Measurements from ENCODE around the gene FGFRL1.

Gene FGFRL1

GRCh38 chr4:1003271-1004070, 8.0 kb upstream of the FGFRL1 start:
- peak overlapping the region; percentile 44; the same call in 1 of the 2 replicates for H3K9ac ChIP-seq (ENCODE audit: low read depth, low read length)
- no peaks in the 10 kb centered on the region for H3K4me1 ChIP-seq (ENCODE audit: insufficient read depth, low read length)

GRCh38 chr4:1004071-1004418, 7.4 kb upstream of the FGFRL1 start:
- H3K36me3 ChIP-seq (ENCODE audit: insufficient read depth, low read length), result no peaks in the 10 kb centered on the region
- no peaks in the 10 kb centered on the region for H3K4me1 ChIP-seq (ENCODE audit: insufficient read depth, low read length)
- H3K9ac ChIP-seq (ENCODE audit: low read depth, low read length), result no peak overlapping the region
- no peaks in the 10 kb centered on the region for H3K9me3 ChIP-seq (ENCODE audit: control insufficient read depth, insufficient read depth, low read length)

More at GRCh38 chr4:1003271-1004070, 8.0 kb upstream of the FGFRL1 start:
- Histone ChIP-seq H3K9me3 (ENCODE audit: control insufficient read depth, insufficient read depth, low read length) (no peaks in the 10 kb centered on the region), H3K36me3 (ENCODE audit: insufficient read depth, low read length) (no peaks in the 10 kb centered on the region)

GRCh38 chr4:1004557-1005485, 6.6 kb upstream of the FGFRL1 start:
- Histone ChIP-seq H3K9ac (ENCODE audit: low read depth, low read length) (no peak overlapping the region), H3K9me3 (ENCODE audit: control insufficient read depth, insufficient read depth, low read length) (no peaks in the 10 kb centered on the region), H3K36me3 (ENCODE audit: insufficient read depth, low read length) (no peaks in the 10 kb centered on the region), H3K4me1 (ENCODE audit: insufficient read depth, low read length) (no peaks in the 10 kb centered on the region)

GRCh38 chr4:1006856-1007255, 4.6 kb upstream of the FGFRL1 start:
- no peaks in the 10 kb centered on the region for H3K4me1 ChIP-seq (ENCODE audit: insufficient read depth, low read length)
- no peaks in the 10 kb centered on the region for H3K36me3 ChIP-seq (ENCODE audit: insufficient read depth, low read length)
- no peaks in the 10 kb centered on the region for H3K9me3 ChIP-seq (ENCODE audit: control insufficient read depth, insufficient read depth, low read length)
- H3K9ac ChIP-seq (ENCODE audit: low read depth, low read length), result no peak overlapping the region

GRCh38 chr4:1008840-1009541, 2.4 kb upstream of the FGFRL1 start:
- no peaks in the 10 kb centered on the region for H3K9me3 ChIP-seq (ENCODE audit: control insufficient read depth, insufficient read depth, low read length)
- no peaks in the 10 kb centered on the region for H3K4me1 ChIP-seq (ENCODE audit: insufficient read depth, low read length)
- H3K9ac ChIP-seq (ENCODE audit: low read depth, low read length), result peak overlapping the region; percentile 61
- H3K36me3 ChIP-seq (ENCODE audit: insufficient read depth, low read length), result no peaks in the 10 kb centered on the region

GRCh38 chr4:1009542-1010394, 1.7 kb upstream of the FGFRL1 start:
- peak overlapping the region; percentile 61; the same call in 1 of the 2 replicates for H3K9ac ChIP-seq (ENCODE audit: low read depth, low read length)
- no peaks in the 10 kb centered on the region for H3K36me3 ChIP-seq (ENCODE audit: insufficient read depth, low read length)
- H3K4me1 ChIP-seq (ENCODE audit: insufficient read depth, low read length), result no peaks in the 10 kb centered on the region
- H3K9me3 ChIP-seq (ENCODE audit: control insufficient read depth, insufficient read depth, low read length), result no peaks in the 10 kb centered on the region

GRCh38 chr4:1010395-1011021, 918 bp upstream of the FGFRL1 start:
- Histone ChIP-seq H3K4me1 (ENCODE audit: insufficient read depth, low read length) (no peaks in the 10 kb centered on the region), H3K9me3 (ENCODE audit: control insufficient read depth, insufficient read depth, low read length) (no peaks in the 10 kb centered on the region), H3K9ac (ENCODE audit: low read depth, low read length) (peak overlapping the region; percentile 54; the same call in 1 of the 2 replicates), H3K36me3 (ENCODE audit: insufficient read depth, low read length) (no peaks in the 10 kb centered on the region)

- H3K9ac ChIP-seq (ENCODE audit: low read depth, low read length), result no peak overlapping the region
- no peaks in the 10 kb centered on the region for H3K9me3 ChIP-seq (ENCODE audit: control insufficient read depth, insufficient read depth, low read length)
- no peaks in the 10 kb centered on the region for H3K4me1 ChIP-seq (ENCODE audit: insufficient read depth, low read length)
Measured at GRCh38 chr4:1011666-1012033, 224 bp downstream of the FGFRL1 start.

GRCh38 chr4:1012034-1012739, 761 bp downstream of the FGFRL1 start:
- Histone ChIP-seq H3K36me3 (ENCODE audit: insufficient read depth, low read length) (no peaks in the 10 kb centered on the region), H3K4me1 (ENCODE audit: insufficient read depth, low read length) (no peaks in the 10 kb centered on the region), H3K9ac (ENCODE audit: low read depth, low read length) (peak overlapping the region; percentile 56; the same call in 1 of the 2 replicates), H3K9me3 (ENCODE audit: control insufficient read depth, insufficient read depth, low read length) (no peaks in the 10 kb centered on the region)

More at GRCh38 chr4:1011666-1012033, 224 bp downstream of the FGFRL1 start:
- H3K36me3 ChIP-seq (ENCODE audit: insufficient read depth, low read length), result no peaks in the 10 kb centered on the region

- no peaks in the 10 kb centered on the region for H3K36me3 ChIP-seq (ENCODE audit: insufficient read depth, low read length)
- H3K9ac ChIP-seq (ENCODE audit: low read depth, low read length), result no peak overlapping the region
- peaks cover 3% of the 10 kb centered on the region; the same call in 1 of the 2 replicates for H3K4me1 ChIP-seq (ENCODE audit: insufficient read depth, low read length)
- H3K9me3 ChIP-seq (ENCODE audit: control insufficient read depth, insufficient read depth, low read length), result no peaks in the 10 kb centered on the region
Measured at GRCh38 chr4:1013225-1014073, 2.0 kb downstream of the FGFRL1 start.

- Histone ChIP-seq H3K9me3 (ENCODE audit: control insufficient read depth, insufficient read depth, low read length) (no peaks in the 10 kb centered on the region), H3K36me3 (ENCODE audit: insufficient read depth, low read length) (no peaks in the 10 kb centered on the region), H3K4me1 (ENCODE audit: insufficient read depth, low read length) (peaks cover 11% of the 10 kb centered on the region), H3K9ac (ENCODE audit: low read depth, low read length) (no peak overlapping the region)
Measured at GRCh38 chr4:1014291-1015167, 3.1 kb downstream of the FGFRL1 start.
